Keratinocyte (primary cell): Measurements from ENCODE around the gene OR10H1. TPM values are rescaled to one million over a fixed set of nuclear protein-coding genes. Genes with fewer than 3 reads are reported as not detected.
"Not testable (repeated sequence)": the region's sequence is repeated elsewhere in the genome, so short reads cannot be mapped to it uniquely, and the experiment has no call there.

ENCODE experiments used
- DNase-seq: peaks from one replicate; pipeline ENCODE4 v3.0.0-alpha.2; 2011; ENCODE audit warnings: low read depth, missing footprints, low spot score
- FAIRE-seq: peaks from 2 replicates; lab custom pipeline; 2011; peaks lifted over from hg19 to GRCh38; lab: Jason Lieb, UNC
- H2AFZ ChIP-seq: 2 replicates; pipeline ENCODE4 v1.6.0; 2012; ENCODE audit warnings: low read length, control low read depth, inconsistent platforms; ENCODE audit not compliant: control insufficient read depth
- H3K27ac ChIP-seq: 2 replicates; pipeline ENCODE4 v1.5.1; 2011; ENCODE audit warnings: low read length; ENCODE audit not compliant: control insufficient read depth, insufficient read depth
- H3K27me3 ChIP-seq: 3 replicates; pipeline ENCODE4 v1.6.0; 2011; ENCODE audit warnings: low read length; ENCODE audit not compliant: control insufficient read depth, insufficient read depth; ENCODE audit errors: extremely low read depth
- H3K36me3 ChIP-seq, 2 experiments: 2 replicates in 1 of 2; 3 replicates in 1 of 2; pipeline ENCODE4 v1.5.1; 2011; ENCODE audit warnings: low read length in 2 of 2, mild to moderate bottlenecking in 1 of 2; ENCODE audit not compliant: control insufficient read depth in 2 of 2, insufficient read depth in 2 of 2; ENCODE audit errors: extremely low read depth in 1 of 2
- H3K4me1 ChIP-seq: 3 replicates; pipeline ENCODE4 v1.5.1; 2011; ENCODE audit warnings: low read length; ENCODE audit not compliant: control insufficient read depth, insufficient read depth; ENCODE audit errors: extremely low read depth
- H3K4me2 ChIP-seq: 3 replicates; pipeline ENCODE4 v1.6.0; 2011; ENCODE audit warnings: low read depth, low read length; ENCODE audit not compliant: control insufficient read depth, insufficient read depth; ENCODE audit errors: extremely low read depth
- H3K4me3 ChIP-seq, 3 experiments: fragments of 200-600 bp in 1 of 3; sonication (generic) in 1 of 3; 2 replicates in 2 of 3; 3 replicates in 1 of 3; pipeline ENCODE4 v1.5.1; 2011 to 2016; ENCODE audit warnings: low read length in 3 of 3, mild to moderate bottlenecking in 3 of 3, control low read depth in 2 of 3, inconsistent platforms in 1 of 3, low read depth in 1 of 3, mixed read lengths in 1 of 3, mixed run types in 1 of 3, moderate library complexity in 1 of 3; ENCODE audit not compliant: control insufficient read depth in 2 of 3, insufficient read depth in 2 of 3; ENCODE audit errors: extremely low read depth in 1 of 3
- H3K79me2 ChIP-seq: 2 replicates; pipeline ENCODE4 v1.6.0; 2012; ENCODE audit warnings: low read length; ENCODE audit not compliant: control insufficient read depth, insufficient read depth
- H3K9ac ChIP-seq: 3 replicates; pipeline ENCODE4 v1.6.0; 2011; ENCODE audit warnings: low read length; ENCODE audit not compliant: control insufficient read depth, insufficient read depth; ENCODE audit errors: extremely low read depth
- H3K9me1 ChIP-seq: 3 replicates; pipeline ENCODE4 v1.6.0; 2011; ENCODE audit warnings: low read length; ENCODE audit not compliant: control insufficient read depth, insufficient read depth; ENCODE audit errors: extremely low read depth
- H3K9me3 ChIP-seq: 2 replicates; pipeline ENCODE4 v1.5.1; 2012; ENCODE audit warnings: low read depth, low read length; ENCODE audit not compliant: control insufficient read depth
- H4K20me1 ChIP-seq: 3 replicates; pipeline ENCODE4 v1.6.0; 2011; ENCODE audit warnings: low read length; ENCODE audit not compliant: control insufficient read depth, insufficient read depth; ENCODE audit errors: extremely low read depth
- CTCF ChIP-seq, 3 experiments: IDR thresholded peaks in 1 of 3; conservative IDR thresholded peaks in 1 of 3; optimal IDR thresholded peaks in 1 of 3; 2 replicates in 2 of 3; 3 replicates in 1 of 3; pipeline versions ENCODE3 to v1.5.1; 2011; ENCODE audit warnings: low read length in 3 of 3, mild to moderate bottlenecking in 3 of 3, moderate library complexity in 2 of 3, control low read depth in 1 of 3, inconsistent platforms in 1 of 3; ENCODE audit not compliant: insufficient read depth in 2 of 3; ENCODE audit errors: extremely low read depth in 1 of 3
- EZH2 ChIP-seq: IDR thresholded peaks from one replicate; pipeline ENCODE4 v1.6.1; 2012; ENCODE audit warnings: inconsistent platforms, mild to moderate bottlenecking, low read length, moderate library complexity
- dilution Hi-C: fragments of 300-500 bp; cut with MboI; formaldehyde crosslinking; loops from one replicate; pipeline ENCODE4 v1.7.0; 2020; ENCODE audit warnings: low sequenced_read_pairs; ENCODE audit not compliant: extremely low pct_ligation_motif_present
- polyA plus RNA-seq, 5 experiments: library from polyadenylated mRNA; depleted of rRNA in 3 of 5; stranded (reverse) in 3 of 5; stranded (forward) in 1 of 5; unstranded in 1 of 5; fragments of >200 nt; gene quantifications; 1 replicate in 1 of 5; 2 replicates in 3 of 5; 3 replicates in 1 of 5; pipeline versions ENCODE4 v1.2.1 to v1.2.3, GENCODE V29; 2011 to 2012; ENCODE audit warnings: missing spikeins in 2 of 5, low read depth in 1 of 5, low replicate concordance in 1 of 5

Gene OR10H1
- polyA plus RNA-seq, 1 donor (not counting 4 experiments of a cell fraction or from before 2014, with no cell fraction given), result not detected

GRCh38 chr19:15787611-15788155 is 27.8 kb downstream of the OR10H1 start, which contains the start of gene OR10H5:
OR10H5 (plus strand) TSS chr19:15787661; CDS start chr19:15794049, 6,388 bp downstream.
- no peak within 1 kb of the TSS for H3K4me2 ChIP-seq
- TF ChIP-seq CTCF (optimal IDR thresholded peaks at IDR 0.05 in 1 of 3, IDR thresholded peaks at IDR 0.05 in 1 of 3, conservative IDR thresholded peaks at IDR 0.05 in 1 of 3; ENCODE audit: extremely low read depth in 1 of 3, insufficient read depth in 2 of 3, low read length in 3 of 3) (no peak), EZH2 (no peak)
- no peak within 1 kb of the TSS for H2AFZ ChIP-seq
- H3K9ac ChIP-seq, result no peak within 1 kb of the TSS
- H3K4me1 ChIP-seq, result no peaks in the 10 kb centered on the region
- no peaks in the 10 kb centered on the region for H4K20me1 ChIP-seq
- no peak for FAIRE-seq
- dilution Hi-C loops, result no loop called here
- no peaks in the 10 kb centered on the region for H3K27me3 ChIP-seq
- no peaks in the 10 kb centered on the region for H3K9me1 ChIP-seq
- H3K9me3 ChIP-seq, result no peaks in the 10 kb centered on the region
- no peaks in the 10 kb centered on the region for H3K79me2 ChIP-seq
- no peak within 1 kb of the TSS for H3K27ac ChIP-seq
- no peak for DNase-seq
- H3K36me3 ChIP-seq, result no peaks in the 10 kb centered on the region
- H3K4me3 ChIP-seq, result no peak within 1 kb of the TSS

- dilution Hi-C loops, DNase-seq: not testable (repeated sequence)
Observed at GRCh38 chr19:15782896-15783295, 32.6 kb downstream of the OR10H1 start.

GRCh38 chr19:15782211-15782610 is 33.3 kb downstream of the OR10H1 start:
- Histone ChIP-seq H3K4me2 (no peak overlapping the region), H3K4me3 (no peak overlapping the region), H3K36me3 (no peaks in the 10 kb centered on the region), H3K27me3 (no peaks in the 10 kb centered on the region), H3K79me2 (no peaks in the 10 kb centered on the region), H3K27ac (no peak overlapping the region), H4K20me1 (no peaks in the 10 kb centered on the region), H3K4me1 (no peaks in the 10 kb centered on the region), H2AFZ (no peak overlapping the region), H3K9ac (no peak overlapping the region), H3K9me1 (no peaks in the 10 kb centered on the region), H3K9me3 (no peaks in the 10 kb centered on the region)
- dilution Hi-C loops, result no loop called here
- no peak for FAIRE-seq
- no peak for DNase-seq
- TF ChIP-seq CTCF (optimal IDR thresholded peaks at IDR 0.05 in 1 of 3, IDR thresholded peaks at IDR 0.05 in 1 of 3, conservative IDR thresholded peaks at IDR 0.05 in 1 of 3; ENCODE audit: extremely low read depth in 1 of 3, insufficient read depth in 2 of 3, low read length in 3 of 3) (no peak), EZH2 (no peak)

More at GRCh38 chr19:15782896-15783295, 32.6 kb downstream of the OR10H1 start:
- H3K4me2 ChIP-seq, H4K20me1 ChIP-seq, H3K79me2 ChIP-seq, H3K9me3 ChIP-seq, H3K27me3 ChIP-seq, H3K27ac ChIP-seq, H3K9me1 ChIP-seq, FAIRE-seq, H3K36me3 ChIP-seq, H3K4me3 ChIP-seq, H3K4me1 ChIP-seq, H3K9ac ChIP-seq, H2AFZ ChIP-seq: not testable (repeated sequence)
